Ovary (tissue), 9 donors: ENCODE measurements around the gene ATAD3C. TPM values are rescaled to one million over a fixed set of nuclear protein-coding genes. Genes with fewer than 3 reads are reported as not detected.
"Not testable (repeated sequence)": the region's sequence is repeated elsewhere in the genome, so short reads cannot be mapped to it uniquely, and the experiment has no call there.

Experiments
- DNase-seq, 5 donors: peaks; one replicate each; pipeline ENCODE4 v3.0.0-alpha.2; 2019 to 2020
- H3K27ac ChIP-seq, 2 donors: fragments of 200-600 bp; one replicate each; pipeline versions ENCODE4 v1.5.1 to v1.8.0; 2019 to 2022
- H3K27me3 ChIP-seq: fragments of 200-600 bp; one replicate; pipeline ENCODE4 v1.8.0; 2022
- H3K36me3 ChIP-seq: fragments of 200-600 bp; sonication (generic); one replicate; pipeline ENCODE4 v1.5.1; 2019
- H3K4me1 ChIP-seq: one replicate; pipeline ENCODE4 v1.8.1; 2013; ENCODE audit warnings: mild to moderate bottlenecking, moderate library complexity; ENCODE audit not compliant: insufficient read depth
- H3K4me3 ChIP-seq: fragments of 200-600 bp; sonication (generic); one replicate; pipeline ENCODE4 v1.5.1; 2017
- H3K9me3 ChIP-seq, 2 donors: fragments of 200-600 bp in 1 of 2; sonication (generic) in 1 of 2; one replicate each; pipeline versions ENCODE4 v1.5.1 to v1.8.1; 2013 to 2019; ENCODE audit warnings: mild to moderate bottlenecking in 1 of 2, moderate library complexity in 1 of 2
- EP300 ChIP-seq: sonication (generic); formaldehyde crosslinking; IDR thresholded peaks from one replicate; pipeline ENCODE4 v1.6.1; 2017; ENCODE audit warnings: antibody characterized with exemption
- POLR2A ChIP-seq: fragments of 450-650 bp; IDR thresholded peaks from one replicate; pipeline ENCODE4 v1.6.1; 2017; ENCODE audit warnings: antibody characterized with exemption, mild to moderate bottlenecking, moderate library complexity
- WGBS, 3 donors: extraction: QIAGEN DNeasy Blood & Tissue Kit in 1 of 3; methylation state at CpG; one replicate each; pipeline versions ENCODE4 v1.1.5 to v1.1.7; 2013 to 2017; 5-methylcytosine and 5-hydroxymethylcytosine counted together
- intact Hi-C, 4 donors: fragments of 100-400 bp; cut with DNase I; formaldehyde crosslinking; loops; one replicate each; pipeline versions ENCODE4 v1.11.0 to v1.15.1; 2022 to 2023
- polyA plus RNA-seq, 2 donors: library from polyadenylated mRNA; stranded (reverse); fragments of 200-250 nt in 1 of 2; fragments of 350-450 nt in 1 of 2; fragmentation: Illumina TruSeq in 1 of 2; extraction: RNeasy Lipid Tissue Mini Kit (QIAGEN cat#74804) in 1 of 2; gene quantifications; one replicate each; pipeline ENCODE4 v1.2.3, GENCODE V29; 2013 to 2014
- total RNA-seq, 7 donors: library from RNA; depleted of rRNA in 2 of 7; stranded (reverse); fragments of >200 nt in 2 of 7; fragmentation: NEBNext Ultra II Directional in 3 of 7; extraction: Animal tissue kit (Norgen Biotek cat#: 25700) in 3 of 7; gene quantifications; one replicate each; pipeline versions ENCODE4 v1.1.0 to v1.2.4, GENCODE V29; 2016 to 2023
- TF ChIP-seq, protein P1 (sequence below), 3 donors: fragments of 450-650 bp in 2 of 3; fragments of 200-600 bp in 1 of 3; IDR thresholded peaks; one replicate each; pipeline versions ENCODE4 v1.5.1 to v1.8.0; 2016 to 2022; ENCODE audit warnings: antibody characterized with exemption in 3 of 3, mild to moderate bottlenecking in 1 of 3
- donor health status: DM: no; HTN: no; CAD: no; lungs with moderate emphysema.
- donor health status: DM: no; HTN: no; CAD: no.
- donor health status: Bipolar disorder and iron deficiency.
- donor health status: DM: yes; HTN: yes; CAD: no.
- donor health status: DM: no; HTN: no; CAD: no.
- donor health status: DM: yes; HTN: yes; CAD: no.

ATAD3C gene
- total and polyA plus RNA-seq, 9 donors = 0.53 to 5.3 (median 3.6) TPM

DNA sequence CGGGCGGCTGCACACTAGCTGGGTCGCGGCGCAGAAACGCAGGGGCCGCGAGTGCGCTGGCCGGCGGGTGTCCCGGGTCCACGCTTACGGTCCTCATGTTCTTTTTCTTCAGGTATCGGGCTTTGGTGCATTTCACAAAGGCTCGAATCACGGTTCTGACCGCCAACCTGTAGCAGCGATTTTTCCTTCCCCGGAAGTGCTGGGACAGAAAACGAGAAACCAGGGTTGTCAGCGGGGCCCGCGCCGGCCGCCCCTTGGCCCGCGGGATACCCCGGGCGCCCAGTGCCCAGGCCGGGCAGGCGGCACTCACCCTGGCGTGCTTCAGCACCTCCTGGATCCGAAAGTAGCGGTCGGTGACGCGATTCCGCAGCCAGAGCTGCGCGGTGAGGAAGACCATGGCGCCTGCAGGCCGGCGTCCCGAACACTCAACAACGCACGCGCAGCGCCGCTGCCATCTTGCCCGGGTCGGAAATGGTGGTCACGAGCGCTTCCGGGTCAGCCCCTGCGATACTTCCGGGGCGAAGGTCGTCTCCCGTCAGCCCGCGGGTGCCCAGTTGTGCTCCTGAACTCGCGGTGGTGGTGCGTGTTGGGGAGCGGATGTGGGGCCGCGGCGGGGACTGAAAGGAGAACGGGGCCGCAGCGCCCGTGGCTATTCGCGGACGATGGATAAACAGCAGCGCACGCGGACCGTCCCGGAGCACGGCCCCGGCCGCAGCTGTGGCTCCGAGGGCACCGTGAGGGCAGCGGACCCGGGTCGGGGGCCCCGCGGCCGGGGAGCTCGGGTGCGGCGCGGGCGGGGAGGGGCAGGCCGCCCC is 42.5 kb upstream of the ATAD3C start, which contains the start of gene MRPL20:
Gene MRPL20 (minus strand): TSS at position 473 of the 815 bp plus-strand sequence. CDS start 76 bp downstream, at position 397.
- Histone ChIP-seq H3K27ac (peak within 1 kb of the TSS; percentile 35 to 77), H3K4me1 (peaks cover 11% of the 10 kb centered on the region), H3K4me3 (peak within 1 kb of the TSS; percentile 93), H3K36me3 (no peaks in the 10 kb centered on the region), H3K27me3 (no peaks in the 10 kb centered on the region), H3K9me3 (no peaks in the 10 kb centered on the region)
- 0 to 1% (median 1%) methylated on average over 83 to 98 of the region's 98 CpGs for WGBS, 3 donors
- intact Hi-C loops = no loop called here
- DNase-seq = peak; percentile 91 to 97 (median 93)
- TF ChIP-seq POLR2A (peak; percentile 70), EP300 (no peak)

DNA sequence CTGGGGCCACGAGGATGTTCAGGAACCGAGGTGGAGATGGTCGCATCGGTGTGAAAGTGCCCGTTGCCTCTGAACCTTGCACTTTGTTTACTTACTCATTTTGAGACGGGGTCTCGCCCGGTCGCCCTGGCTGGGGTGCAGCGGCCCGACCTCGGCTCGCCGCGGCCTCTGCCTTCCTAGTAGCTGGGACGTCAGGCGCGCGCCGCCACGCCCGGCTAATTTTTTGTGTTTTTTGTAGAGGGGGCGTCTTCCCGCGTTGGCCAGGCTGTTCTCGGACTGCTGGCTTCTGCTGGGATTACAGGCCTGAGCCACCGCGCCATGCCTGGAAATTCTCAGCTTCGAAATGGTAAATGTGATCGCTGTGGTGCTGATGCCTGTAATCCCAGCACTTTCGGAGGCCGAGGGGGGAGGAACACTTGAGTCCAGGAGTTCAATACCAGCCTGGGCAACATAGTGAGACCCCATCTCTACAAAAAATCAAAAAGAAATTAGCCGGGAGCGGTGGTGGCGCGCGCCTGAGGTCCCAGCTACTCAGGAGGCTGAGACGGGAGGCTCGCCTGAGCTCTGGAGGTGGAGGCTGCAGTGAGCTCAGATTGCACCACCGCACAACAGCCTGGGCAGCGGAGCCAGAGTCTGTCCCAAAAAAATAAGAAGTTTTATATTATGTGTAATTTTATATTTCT is 41.7 kb upstream of the ATAD3C start:
- Histone ChIP-seq H3K36me3 (no peaks in the 10 kb centered on the region), H3K4me1 (peaks cover 11% of the 10 kb centered on the region), H3K4me3 (peak overlapping the region; percentile 93), H3K27ac (peak overlapping the region; percentile 31 to 77), H3K27me3 (no peaks in the 10 kb centered on the region), H3K9me3 (no peaks in the 10 kb centered on the region)
- WGBS, 3 donors = 8 to 12% (median 8%) methylated on average over 39 to 41 of the region's 41 CpGs
- intact Hi-C loops = no loop called here
- TF ChIP-seq POLR2A (no peak), EP300 (no peak)
- TF ChIP-seq, protein P1, sequence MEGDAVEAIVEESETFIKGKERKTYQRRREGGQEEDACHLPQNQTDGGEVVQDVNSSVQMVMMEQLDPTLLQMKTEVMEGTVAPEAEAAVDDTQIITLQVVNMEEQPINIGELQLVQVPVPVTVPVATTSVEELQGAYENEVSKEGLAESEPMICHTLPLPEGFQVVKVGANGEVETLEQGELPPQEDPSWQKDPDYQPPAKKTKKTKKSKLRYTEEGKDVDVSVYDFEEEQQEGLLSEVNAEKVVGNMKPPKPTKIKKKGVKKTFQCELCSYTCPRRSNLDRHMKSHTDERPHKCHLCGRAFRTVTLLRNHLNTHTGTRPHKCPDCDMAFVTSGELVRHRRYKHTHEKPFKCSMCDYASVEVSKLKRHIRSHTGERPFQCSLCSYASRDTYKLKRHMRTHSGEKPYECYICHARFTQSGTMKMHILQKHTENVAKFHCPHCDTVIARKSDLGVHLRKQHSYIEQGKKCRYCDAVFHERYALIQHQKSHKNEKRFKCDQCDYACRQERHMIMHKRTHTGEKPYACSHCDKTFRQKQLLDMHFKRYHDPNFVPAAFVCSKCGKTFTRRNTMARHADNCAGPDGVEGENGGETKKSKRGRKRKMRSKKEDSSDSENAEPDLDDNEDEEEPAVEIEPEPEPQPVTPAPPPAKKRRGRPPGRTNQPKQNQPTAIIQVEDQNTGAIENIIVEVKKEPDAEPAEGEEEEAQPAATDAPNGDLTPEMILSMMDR (IDR thresholded peaks at IDR 0.05) = peak in 1 of 3 donors; percentile 15
- no peak for DNase-seq

DNA sequence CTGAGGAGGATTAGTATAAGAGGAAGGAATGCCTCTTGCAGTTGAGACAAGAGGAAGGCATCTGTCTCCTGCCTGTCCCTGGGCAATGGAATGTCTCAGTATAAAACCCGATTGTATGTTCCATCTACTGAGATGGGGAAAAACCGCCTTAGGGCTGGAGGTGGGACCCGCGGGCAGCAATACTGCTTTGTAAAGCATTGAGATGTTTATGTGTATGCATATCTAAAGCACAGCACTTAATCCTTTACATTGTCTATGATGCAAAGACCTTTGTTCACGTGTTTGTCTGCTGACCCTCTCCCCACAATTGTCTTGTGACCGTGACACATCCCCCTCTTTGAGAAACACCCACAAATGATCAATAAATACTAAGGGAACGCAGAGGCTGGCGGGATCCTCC is 39.3 kb upstream of the ATAD3C start:
- intact Hi-C loops, H3K4me3 ChIP-seq, H3K9me3 ChIP-seq, DNase-seq, H3K27ac ChIP-seq, H3K36me3 ChIP-seq, H3K27me3 ChIP-seq: not testable (repeated sequence)
- H3K4me1 ChIP-seq = peaks cover 11% of the 10 kb centered on the region
- WGBS, 3 donors = 56 to 62% (median 61%) methylated on average over 8 of the region's 8 CpGs

DNA sequence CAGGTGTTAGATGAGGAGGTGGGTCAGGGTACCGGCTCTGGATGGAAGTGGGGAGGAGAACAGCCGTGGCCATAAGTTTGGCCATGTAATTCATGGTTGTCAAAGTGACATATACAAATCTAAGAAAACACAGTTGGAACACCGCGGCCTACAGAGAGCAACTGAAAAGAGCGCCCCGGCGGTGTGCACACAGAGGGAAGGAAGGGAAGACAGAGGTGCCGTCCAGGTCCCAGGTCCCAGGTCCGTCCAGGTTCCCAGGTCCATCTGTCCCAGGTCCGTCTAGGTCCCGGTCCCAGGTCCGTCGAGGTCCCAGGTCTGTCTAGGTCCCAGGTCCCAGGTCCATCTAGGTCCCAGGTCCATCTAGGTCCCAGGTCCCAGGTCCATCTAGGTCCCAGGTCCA is 37.9 kb upstream of the ATAD3C start:
- Histone ChIP-seq H3K4me3 (no peak overlapping the region), H3K27ac (no peak overlapping the region), H3K9me3 (no peaks in the 10 kb centered on the region), H3K4me1 (peaks cover 5% of the 10 kb centered on the region), H3K36me3 (no peaks in the 10 kb centered on the region), H3K27me3 (no peaks in the 10 kb centered on the region)
- 88 to 91% (median 90%) methylated on average over 13 of the region's 13 CpGs for WGBS, 3 donors
- TF ChIP-seq, protein P1 (IDR thresholded peaks at IDR 0.05) = no peak
- intact Hi-C loops = no loop called here
- DNase-seq = no peak

DNA sequence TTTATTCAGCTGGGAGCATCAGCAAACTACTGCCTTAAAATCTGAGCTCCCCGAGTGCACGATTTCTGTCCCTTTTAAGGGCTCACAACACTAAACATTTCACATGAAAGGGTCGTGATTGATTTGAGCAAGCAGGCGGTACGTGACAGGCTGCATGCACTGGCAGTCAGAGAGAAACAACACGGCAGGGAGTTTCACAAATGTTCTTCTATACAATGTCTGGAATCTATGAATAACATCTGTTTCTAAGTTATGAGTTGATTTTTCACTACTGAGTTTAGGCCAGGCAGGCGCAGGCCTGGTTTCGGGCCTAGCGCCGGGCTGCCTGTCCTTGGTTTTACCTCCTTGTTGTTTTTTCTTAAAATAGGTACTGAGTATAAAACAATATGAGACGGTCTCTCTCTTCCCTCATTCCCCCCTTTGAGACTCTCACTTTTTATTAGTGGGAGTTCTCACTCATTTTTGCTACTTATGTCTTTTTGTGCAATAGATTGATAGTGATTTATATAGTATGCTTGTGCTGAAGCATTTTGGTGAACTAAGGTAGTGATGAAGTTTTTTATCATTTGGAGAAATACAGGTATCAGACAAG is 37.1 kb upstream of the ATAD3C start:
- H3K27ac ChIP-seq, H3K36me3 ChIP-seq, H3K27me3 ChIP-seq, H3K4me1 ChIP-seq, H3K9me3 ChIP-seq, DNase-seq, intact Hi-C loops, H3K4me3 ChIP-seq: not testable (repeated sequence)
- 94 to 97% (median 96%) methylated on average over 11 of the region's 11 CpGs for WGBS, 3 donors
